Activated CD4-positive, alpha-beta T cell treated with anti-CD3 and anti-CD28 coated beads for 48 hours (primary cell): ENCODE data around the gene ADGRG7.
"Not testable (repeated sequence)": the region's sequence is repeated elsewhere in the genome, so short reads cannot be mapped to it uniquely, and the experiment has no call there.

Experiments
- DNase-seq: peaks from one replicate; pipeline ENCODE4 v3.0.0-alpha.2; 2020

Gene ADGRG7, protein sequence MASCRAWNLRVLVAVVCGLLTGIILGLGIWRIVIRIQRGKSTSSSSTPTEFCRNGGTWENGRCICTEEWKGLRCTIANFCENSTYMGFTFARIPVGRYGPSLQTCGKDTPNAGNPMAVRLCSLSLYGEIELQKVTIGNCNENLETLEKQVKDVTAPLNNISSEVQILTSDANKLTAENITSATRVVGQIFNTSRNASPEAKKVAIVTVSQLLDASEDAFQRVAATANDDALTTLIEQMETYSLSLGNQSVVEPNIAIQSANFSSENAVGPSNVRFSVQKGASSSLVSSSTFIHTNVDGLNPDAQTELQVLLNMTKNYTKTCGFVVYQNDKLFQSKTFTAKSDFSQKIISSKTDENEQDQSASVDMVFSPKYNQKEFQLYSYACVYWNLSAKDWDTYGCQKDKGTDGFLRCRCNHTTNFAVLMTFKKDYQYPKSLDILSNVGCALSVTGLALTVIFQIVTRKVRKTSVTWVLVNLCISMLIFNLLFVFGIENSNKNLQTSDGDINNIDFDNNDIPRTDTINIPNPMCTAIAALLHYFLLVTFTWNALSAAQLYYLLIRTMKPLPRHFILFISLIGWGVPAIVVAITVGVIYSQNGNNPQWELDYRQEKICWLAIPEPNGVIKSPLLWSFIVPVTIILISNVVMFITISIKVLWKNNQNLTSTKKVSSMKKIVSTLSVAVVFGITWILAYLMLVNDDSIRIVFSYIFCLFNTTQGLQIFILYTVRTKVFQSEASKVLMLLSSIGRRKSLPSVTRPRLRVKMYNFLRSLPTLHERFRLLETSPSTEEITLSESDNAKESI

DNA sequence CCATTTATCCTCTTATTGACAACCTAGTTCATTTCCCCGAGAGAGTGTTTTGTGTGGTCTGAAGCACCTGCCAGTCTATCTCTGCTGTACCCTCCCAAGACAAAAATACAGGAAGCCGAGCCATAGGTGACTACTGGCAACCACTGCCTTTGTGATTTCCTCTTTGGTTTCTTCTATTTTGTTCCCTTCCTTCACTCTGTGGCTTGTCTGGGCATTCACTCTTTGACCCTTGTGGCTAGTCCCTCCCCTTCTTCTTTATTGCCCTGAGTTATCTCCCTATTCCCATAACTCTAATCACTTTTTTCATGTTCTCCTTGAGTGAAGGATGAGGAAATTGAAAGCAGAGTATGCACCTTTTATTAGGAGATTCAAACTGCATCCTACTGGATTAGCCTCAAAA is at the start of gene ADGRG7:
Gene ADGRG7 (plus strand): TSS at position 297 of the 400 bp plus-strand sequence. CDS start 256 bp downstream, outside the sequence.
- DNase-seq = no peak

DNA sequence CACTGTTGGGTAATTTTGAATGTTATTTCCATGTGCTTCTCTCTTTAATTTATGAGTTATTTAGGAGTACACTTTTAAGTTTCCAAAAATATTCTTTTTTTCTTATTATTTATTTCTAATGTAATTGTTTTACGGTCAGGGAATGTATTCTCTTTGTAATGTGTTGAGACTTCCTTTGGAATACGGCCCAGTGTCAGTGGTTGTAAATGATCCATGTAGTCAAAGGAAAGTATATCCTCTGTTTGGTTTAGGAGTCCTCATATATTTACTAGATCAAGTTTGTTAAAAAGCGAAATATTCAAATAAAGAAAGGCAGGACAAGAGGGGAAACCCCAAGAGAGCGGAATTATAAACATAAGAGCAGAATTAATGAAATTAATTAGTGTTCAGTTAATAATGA is 49.0 kb upstream of the ADGRG7 start:
- DNase-seq = no peak

DNA sequence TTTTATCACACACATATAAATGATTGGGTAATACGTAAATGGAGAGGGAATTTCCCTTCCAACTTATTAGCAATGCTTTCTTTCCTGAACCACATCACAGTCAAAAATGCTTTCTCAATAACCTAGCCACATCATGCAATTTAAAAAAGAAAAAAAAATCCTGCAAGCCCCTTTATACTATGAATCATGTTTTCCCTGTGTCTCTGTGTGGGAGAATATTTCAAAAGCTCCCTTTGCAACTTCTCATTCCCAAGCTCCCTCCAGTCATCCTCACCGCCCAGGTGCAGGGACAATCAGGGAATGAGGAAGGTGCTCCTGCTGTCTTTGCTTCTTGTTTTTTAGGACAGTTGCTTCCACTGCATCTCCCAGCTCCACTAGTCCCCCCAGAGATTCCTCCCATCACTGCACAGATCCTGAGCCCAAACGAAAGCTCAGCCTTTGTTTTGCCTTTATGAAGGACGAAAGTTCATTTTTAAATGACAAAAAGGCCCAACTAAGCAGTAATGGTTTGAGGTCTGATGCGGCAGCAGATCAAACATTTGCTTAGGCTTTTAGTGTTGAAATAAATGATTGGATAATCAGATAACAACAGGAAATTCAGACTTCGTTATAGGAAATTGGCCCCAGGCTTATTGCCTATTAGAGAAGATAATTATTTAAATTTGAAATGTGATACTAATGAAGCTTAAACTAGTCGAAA is 47.8 kb upstream of the ADGRG7 start:
- DNase-seq = no peak

DNA sequence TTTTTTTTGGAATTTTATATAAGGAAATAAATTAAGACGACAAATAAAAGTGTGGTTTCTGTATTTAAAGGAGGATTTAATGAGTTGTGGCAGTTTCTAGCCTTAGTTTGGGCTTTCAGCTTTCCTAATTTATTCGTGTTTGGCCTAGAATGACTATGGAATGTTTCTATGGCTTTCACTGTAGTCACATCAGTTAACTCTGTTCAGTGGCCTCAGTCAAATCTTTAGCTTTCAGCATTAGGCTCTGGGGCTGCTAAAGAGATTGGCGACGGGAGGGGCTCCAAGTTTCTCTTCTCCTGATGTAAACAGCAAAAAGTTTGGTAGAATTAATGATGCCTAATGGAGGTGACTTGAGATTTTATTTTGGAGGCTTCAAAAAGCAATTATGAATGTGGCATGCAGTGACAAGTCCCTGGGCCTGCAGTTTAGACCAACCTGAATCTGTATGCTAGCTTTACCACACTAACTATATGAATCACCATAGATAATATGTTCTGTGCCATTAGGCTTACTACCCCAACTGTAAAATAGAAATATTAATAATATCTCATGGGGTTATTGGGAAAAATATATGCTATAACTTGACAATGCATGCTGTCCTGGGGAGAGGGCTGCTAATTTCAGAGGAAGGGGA is 47.1 kb upstream of the ADGRG7 start:
- no peak for DNase-seq

DNA sequence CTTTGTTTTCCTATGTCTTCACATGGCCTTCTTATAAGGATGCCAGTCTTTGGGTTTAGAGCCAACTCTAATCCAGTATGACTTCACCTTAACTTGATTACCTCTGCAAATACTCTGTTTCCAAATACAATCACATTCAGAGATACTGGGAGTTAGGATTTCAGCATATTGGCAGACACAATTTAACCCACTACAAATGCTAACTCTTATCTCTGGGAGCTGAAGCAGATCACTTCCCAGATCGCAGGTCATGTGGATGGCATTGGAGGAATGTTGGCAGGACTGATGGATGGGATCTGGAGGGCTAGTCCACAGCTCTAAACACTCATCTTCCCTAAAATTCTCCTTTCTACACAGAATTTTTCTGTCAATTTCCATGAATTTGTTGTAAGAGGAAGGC is 46.2 kb upstream of the ADGRG7 start:
- DNase-seq = no peak

DNA sequence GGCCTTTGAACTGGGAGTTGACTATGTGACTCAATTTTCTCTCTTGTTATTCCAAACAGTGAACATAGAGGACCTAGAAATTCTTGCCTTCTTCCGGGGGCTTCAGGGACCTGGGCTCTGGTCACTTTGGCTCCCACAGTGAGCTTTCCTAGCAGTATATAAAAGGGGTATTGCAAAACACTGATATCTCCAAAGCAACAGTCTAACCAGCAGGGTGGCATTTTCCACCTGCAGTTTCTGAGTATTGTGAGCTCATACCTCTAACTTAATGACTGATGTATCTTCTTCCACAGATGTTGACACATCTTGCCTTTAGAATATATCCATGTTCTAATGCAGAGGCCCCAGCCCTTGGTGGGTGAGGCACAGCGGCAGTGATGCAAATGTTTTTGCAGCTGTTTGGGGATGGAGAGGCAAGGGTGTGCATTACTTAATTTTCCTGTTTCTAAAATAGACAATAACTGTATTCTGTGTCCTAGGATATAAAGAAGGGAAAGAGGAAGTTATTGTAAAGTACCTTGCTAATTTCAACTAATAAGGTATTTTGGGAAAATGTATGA is 45.7 kb upstream of the ADGRG7 start:
- no peak for DNase-seq

DNA sequence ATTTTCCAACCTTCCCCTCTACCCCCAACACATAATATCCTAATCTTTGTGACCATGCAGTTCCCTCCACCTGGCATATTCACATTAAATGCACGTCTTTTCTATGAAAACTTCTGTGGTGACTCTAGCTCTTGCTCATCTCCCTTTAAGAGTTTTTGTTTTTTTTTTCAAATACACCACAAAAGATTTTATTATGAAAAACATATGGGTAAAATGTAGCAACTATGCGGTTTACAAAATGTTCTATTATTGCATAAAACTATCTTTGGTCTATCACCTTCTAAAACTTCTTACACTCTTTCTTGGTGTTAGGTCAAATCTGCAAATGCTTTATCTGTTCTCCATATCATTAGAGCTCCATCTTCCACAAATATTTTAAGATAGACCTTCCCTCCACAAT is 38.6 kb upstream of the ADGRG7 start:
- DNase-seq = no peak

DNA sequence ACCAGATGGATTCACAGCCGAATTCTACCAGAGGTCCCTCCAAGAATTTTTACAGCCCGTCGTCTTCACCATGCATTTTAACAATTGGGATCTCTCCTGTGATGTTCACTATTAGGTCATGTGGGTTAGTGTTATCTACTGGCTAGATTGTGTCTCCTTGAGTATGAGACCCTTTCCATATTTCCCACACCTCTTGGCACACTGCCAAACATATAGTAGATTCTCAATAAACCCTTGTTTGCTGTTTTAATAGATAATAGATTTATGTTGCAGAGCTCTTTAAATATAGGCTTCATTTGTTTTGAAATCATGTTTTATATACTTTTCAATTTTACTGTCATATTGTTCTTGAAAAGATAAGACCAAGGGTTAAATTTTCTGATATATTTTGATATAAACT is 34.9 kb upstream of the ADGRG7 start:
- DNase-seq = no peak

DNA sequence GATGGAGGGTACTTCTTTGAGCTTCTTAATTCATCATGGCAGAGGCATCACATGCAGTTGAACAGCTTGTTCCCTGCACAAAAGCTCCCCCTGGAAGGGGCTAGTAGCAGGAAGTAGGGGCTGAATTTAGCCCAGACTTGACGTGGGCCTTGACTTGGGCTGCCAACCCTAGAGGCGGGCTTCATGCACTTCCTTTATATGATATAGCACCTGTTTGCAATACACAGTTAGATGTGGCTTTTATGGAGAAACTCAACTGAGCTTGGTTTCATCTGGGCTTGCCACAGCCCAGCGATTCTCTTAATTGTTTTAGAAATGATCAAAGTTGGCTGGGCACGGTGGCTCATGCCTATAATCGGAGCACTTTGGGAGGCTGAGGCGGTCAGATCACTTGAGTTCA is 33.7 kb upstream of the ADGRG7 start:
- no peak for DNase-seq

DNA sequence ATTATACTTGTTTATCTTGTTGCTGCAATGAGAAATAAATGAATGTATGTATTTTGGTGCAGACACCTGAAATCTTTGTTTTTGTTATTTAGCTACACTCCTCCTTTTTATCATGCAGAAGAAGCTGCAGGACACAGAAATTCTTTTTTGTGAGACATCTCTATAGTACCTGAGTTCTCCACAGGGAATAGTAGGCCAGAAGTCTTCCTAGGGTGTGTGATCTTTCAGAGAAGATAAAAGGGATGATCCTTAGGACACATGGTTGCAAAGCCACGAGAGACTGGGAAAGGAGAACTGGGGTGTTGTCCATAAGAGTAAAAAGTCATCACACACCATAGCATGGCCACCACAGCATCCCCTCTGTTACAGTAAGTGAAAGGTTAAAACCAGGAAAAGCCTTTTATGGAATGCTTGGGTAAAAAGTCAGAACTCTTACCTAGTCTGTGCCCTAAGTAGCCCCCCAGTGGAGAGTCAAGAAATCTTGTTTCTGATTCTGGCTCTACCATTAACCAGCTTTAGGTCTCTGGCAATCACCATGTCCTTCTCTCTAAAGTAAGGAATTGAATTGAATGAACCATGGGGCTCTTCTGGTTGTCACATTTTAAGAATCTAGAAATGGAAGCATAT is 31.9 kb upstream of the ADGRG7 start:
- no peak for DNase-seq

DNA sequence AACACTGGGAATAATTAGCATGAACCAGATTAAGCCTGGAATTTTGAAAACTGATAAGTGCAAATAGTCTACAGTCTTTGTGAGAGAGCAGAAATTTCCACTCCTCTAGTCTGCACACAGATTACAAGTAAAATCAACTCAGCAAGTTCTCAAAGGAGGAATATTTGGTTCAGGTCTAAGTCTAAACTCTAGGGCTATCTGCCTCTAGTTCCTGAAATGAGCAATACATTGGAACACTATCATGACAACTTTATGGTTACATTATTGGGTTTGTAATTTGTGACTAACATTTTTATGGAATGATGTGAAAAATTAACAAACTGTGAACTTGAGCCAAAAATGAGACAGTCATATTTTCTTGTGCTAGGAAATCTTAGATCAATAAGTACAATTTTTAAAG is 30.8 kb upstream of the ADGRG7 start:
- no peak for DNase-seq

DNA sequence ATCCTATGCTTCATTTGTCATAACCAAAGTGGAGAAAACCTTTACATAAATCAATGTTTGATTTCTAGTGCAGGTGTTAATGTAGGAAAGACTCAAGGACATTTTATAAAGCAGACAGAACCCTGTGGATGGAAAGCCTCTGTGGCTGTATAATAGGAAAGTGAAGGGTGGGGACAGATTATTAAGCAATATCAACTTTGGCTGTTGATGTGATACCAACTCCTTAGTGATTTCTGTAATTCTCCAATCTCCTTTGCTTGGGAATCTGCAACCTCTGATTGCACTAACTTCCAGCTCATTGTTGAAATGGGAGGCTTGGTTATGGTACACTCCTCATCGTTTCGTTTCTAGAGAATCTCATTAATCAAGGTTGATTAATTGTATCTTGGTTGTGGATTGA is 29.3 kb upstream of the ADGRG7 start:
- DNase-seq = no peak

DNA sequence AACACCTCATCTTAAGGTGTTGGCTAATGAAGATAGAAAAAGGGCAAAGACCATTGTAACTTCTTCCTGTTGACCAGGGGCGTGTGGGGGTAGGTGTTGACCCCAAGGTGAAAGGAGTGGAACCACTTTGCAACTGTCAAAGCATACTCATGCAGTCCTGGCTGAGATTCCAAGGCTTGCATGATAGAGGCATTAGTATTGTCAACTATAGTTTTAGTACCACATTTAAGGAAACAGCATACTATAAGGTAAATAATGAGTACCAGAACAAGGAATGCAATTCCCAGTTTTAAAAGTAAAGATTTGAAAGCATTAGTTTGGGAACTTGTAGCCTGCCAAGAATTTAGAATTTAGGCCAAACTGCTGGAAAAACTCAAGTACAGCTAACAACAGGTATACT is 27.8 kb upstream of the ADGRG7 start:
- no peak for DNase-seq

DNA sequence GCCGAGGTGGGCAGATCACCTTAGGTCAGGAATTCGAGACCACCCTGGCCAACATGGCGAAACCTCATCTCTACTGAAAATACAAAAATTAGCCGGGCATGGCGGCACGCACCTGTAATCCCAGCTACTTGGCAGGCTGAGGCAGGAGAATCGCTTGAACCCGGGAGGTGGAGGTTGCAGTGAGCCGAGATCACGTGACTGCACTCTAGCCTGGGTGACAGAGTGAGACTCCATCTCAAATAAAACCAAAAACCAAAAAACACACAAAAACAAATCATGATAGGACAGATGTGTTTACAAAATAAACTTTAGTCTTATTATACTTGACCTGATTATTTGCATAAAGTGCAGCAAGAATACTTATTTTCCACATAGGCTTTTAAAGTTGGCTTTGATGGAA is 27.2 kb upstream of the ADGRG7 start:
- not testable (repeated sequence) for DNase-seq

DNA sequence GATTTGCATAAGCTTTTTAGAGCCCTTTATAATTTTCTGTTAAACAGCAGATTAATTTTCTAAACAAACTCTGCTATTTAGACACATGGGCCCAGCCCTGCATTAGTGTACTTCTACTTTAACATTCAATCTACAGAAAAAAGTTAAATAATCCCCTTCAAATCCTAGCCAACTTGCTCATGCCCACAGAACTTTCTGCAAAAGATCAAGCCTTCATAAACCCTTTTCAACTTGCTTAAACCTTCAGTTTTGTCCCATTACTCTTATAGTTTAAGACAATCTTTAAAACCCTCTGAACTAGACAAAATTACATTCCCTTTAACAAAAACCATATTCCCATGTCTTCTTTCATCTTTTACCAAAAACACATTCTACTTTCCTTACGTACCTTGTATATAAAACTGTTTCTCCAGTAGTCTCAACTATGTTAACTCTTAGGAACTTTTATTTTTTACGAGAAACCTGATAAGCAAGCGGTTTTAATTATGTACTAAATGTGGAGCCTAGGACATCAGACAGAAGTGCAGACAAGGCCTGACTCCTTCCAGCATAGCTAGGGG is 25.2 kb upstream of the ADGRG7 start:
- no peak for DNase-seq

DNA sequence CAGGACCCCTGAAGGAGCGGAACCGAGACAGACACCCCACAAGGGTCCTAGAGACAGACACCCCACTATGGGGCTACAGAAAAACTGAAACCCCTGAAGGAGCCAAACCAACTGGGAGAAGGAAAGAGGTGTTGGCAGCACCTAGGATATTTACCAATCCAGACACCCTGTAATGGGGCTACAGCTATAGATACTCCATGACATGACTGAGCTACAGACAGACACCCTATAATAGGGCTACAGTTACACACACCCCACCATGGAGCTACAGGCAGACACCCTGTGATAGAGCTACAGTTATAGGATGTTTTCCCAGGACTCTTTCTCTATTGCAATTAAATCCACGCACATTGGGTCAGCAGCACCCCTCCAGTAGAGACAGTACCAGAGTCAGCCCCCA is 22.6 kb upstream of the ADGRG7 start:
- no peak for DNase-seq

DNA sequence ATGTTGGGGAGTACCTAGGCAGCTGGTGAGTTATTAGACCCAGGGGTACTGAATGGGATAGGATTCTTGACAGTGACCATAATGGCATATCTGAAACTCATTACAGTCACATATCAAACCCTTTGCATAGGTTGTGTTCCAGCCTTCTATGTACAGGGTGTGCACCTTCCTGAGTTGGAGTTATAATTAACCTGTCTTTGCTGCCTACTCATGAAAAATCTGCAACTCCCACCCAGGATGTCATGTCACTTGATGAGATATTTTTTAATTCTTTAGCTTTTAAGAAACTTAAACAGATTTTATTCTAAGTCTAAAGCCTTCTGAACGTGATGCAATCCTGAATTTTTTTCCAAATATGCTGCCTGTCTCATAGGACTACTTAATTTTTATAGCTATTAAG is 21.1 kb upstream of the ADGRG7 start:
- DNase-seq = no peak

DNA sequence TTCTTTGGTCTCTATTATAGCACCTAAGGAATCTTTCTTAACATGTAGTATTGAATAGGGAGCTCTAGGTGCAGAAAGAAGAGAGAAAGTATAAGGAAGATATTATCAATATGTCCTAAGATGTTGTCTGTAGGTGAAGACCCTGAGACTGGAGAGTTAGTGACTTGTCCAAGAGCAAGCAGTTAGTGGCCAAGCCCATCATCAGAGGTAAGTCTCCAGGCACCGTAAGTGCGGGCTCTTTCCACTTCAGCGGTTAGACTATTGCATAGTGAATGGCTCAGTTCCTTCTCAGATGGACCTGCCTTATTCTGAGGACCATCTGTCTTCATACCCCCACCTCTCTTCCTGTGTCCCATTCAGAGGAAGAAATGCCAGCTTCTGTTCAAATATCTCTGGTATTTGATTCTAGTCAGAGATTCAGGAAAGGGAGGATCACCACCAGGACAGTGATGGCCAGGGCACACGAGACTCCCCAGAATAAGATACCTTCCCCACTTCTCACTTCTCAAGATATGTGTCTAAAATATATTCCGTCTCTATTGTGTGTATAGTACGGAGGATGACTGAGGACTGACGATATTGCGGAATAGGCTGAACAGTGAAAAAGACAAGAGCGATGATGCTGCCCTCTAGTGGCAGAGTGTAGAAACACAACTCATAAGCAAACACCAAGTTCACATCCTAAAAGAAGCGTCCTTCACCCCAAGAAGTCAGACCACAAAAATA is 19.1 kb upstream of the ADGRG7 start:
- DNase-seq = peak; percentile 71

DNA sequence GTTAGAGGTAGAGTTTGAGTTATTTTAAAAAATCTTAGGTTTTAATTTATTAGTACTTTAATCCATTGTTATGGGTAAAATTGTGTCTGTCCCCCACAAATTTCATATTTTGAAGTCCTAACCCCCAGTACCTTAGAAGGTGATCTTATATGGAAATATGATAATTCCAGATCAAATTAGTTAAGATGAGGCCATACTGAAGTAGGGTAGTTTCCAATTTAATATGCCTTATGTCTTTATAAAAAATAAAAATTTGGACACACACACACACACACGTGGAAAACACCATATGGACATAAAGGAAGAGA is 18.6 kb upstream of the ADGRG7 start:
- no peak for DNase-seq

DNA sequence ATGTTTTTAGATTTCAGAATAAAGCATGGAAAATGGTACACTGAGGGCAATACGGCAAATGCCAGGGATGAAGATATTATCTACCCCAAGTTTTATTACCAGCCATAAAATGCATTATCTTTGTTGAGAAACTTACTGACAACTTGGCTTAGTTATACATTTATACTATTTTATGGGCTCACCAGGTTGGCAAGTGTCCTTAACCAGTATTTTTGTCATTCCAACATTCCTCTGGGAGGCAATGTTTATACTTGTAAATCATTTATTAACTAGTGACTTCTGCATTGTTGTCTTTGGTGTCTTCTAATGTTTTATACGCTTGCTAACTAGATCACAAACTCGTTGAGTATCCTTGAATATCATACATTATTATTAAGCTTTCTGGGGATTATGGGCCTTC is 18.0 kb upstream of the ADGRG7 start:
- DNase-seq = no peak

DNA sequence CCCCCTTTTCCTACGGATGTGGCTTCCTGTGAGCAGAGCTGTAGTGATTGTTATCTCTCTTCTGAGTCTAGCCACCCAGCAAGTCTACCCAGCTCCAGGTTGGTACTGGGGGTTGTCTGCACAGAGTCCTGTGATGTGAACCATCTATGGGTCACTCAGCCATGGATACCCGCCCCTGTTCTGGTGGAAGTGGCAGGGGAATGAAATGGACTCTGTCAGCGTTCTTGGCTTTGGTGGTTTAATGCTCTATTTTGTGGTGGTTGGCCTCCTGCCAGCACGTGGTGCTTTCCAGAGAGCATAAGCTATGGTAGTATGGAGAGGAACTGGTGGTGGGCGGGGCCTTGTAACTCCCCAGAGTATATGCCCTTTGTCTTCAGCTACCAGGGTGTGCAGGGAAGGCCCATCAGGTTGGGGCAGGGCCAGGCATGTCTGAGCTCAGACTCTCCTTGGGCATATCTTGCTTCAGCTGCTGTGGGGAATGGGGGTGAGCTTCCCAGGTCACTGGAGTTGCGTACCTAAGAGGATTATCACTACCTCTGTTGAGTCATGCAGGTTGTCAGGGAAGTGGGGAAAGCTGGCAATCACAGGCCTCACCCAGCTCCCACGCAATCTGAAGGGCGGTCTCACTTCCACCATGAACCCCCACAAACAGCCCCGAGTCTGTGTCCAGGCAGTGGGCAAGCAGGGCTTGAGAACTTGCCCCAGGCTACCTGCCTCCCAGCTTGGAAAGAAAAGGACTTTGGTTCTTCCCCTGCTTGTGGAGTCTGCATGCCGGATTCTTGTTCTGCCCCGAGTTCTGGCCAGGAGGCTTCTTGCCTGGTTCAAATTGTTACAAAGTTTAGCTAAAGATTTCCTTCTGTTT is 9.0 kb upstream of the ADGRG7 start:
- no peak for DNase-seq
